ENCODE data around the gene ATG10. TPM values are rescaled to one million over a fixed set of nuclear protein-coding genes. Genes with fewer than 3 reads are reported as not detected.

ATG10 gene
- total RNA-seq, 1 donor from 2014 or later = 14.8 TPM

GRCh38 chr5:81961651-81962440, 10.0 kb upstream of the ATG10 start:
- no peaks in the 10 kb centered on the region for H3K36me3 Mint-ChIP-seq
- H3K4me1 Mint-ChIP-seq = peaks cover 1% of the 10 kb centered on the region
- TF ChIP-seq CTCF (IDR thresholded peaks at IDR 0.05; ENCODE audit: unreplicated experiment) = no peak
- H3K9me3 Mint-ChIP-seq = no peaks in the 10 kb centered on the region
- no peak for DNase-seq (ENCODE audit: low spot score in 2 of 2, unreplicated experiment in 2 of 2)
- H3K4me3 Mint-ChIP-seq = no peak overlapping the region
- no peaks in the 10 kb centered on the region for H3K27me3 Mint-ChIP-seq (ENCODE audit: low read depth)
- H3K27ac Mint-ChIP-seq = no peak overlapping the region

- no peaks in the 10 kb centered on the region for H3K36me3 Mint-ChIP-seq
- no peak overlapping the region for H3K27ac Mint-ChIP-seq
- H3K9me3 Mint-ChIP-seq = no peaks in the 10 kb centered on the region
- no peak overlapping the region for H3K4me3 Mint-ChIP-seq
- H3K4me1 Mint-ChIP-seq = peaks cover 1% of the 10 kb centered on the region
- no peak for DNase-seq (ENCODE audit: low spot score in 2 of 2, unreplicated experiment in 2 of 2)
- no peaks in the 10 kb centered on the region for H3K27me3 Mint-ChIP-seq (ENCODE audit: low read depth)
- TF ChIP-seq CTCF (IDR thresholded peaks at IDR 0.05; ENCODE audit: unreplicated experiment) = no peak
Observed at GRCh38 chr5:81963544-81963943, 8.3 kb upstream of the ATG10 start.

DNA sequence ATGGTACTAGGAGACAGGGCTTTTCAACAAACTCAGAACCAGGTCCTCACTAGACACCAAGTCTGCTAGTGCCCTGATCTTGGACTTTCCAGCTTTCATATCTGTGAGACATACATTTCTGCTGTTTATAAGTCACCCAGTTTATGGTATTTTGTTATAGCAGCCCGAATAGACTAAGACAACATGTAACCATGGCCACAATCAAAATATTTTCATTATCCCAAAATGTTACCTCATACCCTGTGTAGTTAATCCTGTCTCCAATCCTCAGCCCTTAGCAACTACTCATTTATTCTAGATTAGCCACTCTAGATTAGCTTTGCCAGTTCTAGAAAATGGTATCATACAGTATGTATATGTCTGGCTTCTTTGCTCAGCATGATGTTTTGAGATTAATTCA, 6.3 kb upstream of the ATG10 start:
- DNase-seq (ENCODE audit: low spot score in 2 of 2, unreplicated experiment in 2 of 2) = no peak
- Mint-ChIP-seq H3K9me3 (no peaks in the 10 kb centered on the region), H3K36me3 (no peaks in the 10 kb centered on the region), H3K4me1 (peaks cover 9% of the 10 kb centered on the region), H3K27me3 (ENCODE audit: low read depth) (no peaks in the 10 kb centered on the region), H3K4me3 (no peak overlapping the region), H3K27ac (no peak overlapping the region)
- TF ChIP-seq CTCF (IDR thresholded peaks at IDR 0.05; ENCODE audit: unreplicated experiment) = no peak

DNA sequence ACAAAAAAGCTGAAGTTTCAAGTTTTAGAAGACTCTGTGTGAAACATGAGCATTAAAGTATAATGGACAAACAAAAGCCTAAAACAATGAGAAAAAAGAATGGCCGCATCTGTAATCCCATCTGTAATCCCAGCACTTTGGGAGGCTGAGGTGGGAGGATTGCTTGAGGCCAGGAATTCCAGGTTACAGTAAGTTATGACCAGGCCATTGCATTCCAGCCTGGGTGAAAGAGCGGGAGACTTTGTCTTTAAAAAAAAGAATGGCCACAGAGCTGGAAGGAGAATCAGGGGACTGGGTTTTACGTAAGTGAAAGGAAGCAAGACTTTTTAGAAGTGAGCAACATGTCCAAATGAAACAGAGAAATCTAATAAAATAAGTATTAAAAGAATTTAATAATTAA, 2.6 kb upstream of the ATG10 start:
- no peaks in the 10 kb centered on the region for H3K9me3 Mint-ChIP-seq
- no peak for DNase-seq (ENCODE audit: low spot score in 2 of 2, unreplicated experiment in 2 of 2)
- no peak overlapping the region for H3K27ac Mint-ChIP-seq
- TF ChIP-seq CTCF (IDR thresholded peaks at IDR 0.05; ENCODE audit: unreplicated experiment) = no peak
- no peaks in the 10 kb centered on the region for H3K36me3 Mint-ChIP-seq
- no peaks in the 10 kb centered on the region for H3K27me3 Mint-ChIP-seq (ENCODE audit: low read depth)
- H3K4me1 Mint-ChIP-seq = peaks cover 30% of the 10 kb centered on the region
- no peak overlapping the region for H3K4me3 Mint-ChIP-seq

DNA sequence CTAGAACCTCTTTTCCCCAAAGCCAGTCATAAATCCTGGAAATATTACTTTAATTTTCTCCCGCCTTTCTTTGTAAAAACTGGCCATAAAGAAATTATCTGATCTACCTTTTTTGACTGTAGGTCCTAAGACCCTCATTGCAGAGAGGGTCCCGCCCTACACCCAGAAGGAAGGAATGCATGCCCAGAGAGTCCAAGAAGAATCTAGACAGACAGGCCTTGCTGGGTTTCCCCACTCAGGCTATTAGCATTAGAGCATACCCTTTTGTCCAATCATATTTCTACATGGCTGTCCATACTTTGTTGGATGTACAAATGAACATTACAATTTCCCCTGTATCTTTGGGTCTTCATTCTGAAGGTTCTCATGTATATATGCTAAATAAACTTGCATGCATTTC, 1.9 kb upstream of the ATG10 start:
- Mint-ChIP-seq H3K27ac (peak overlapping the region; percentile 83), H3K36me3 (no peaks in the 10 kb centered on the region), H3K9me3 (no peaks in the 10 kb centered on the region), H3K27me3 (ENCODE audit: low read depth) (no peaks in the 10 kb centered on the region), H3K4me1 (peaks cover 34% of the 10 kb centered on the region), H3K4me3 (no peak overlapping the region)
- no peak for DNase-seq (ENCODE audit: low spot score in 2 of 2, unreplicated experiment in 2 of 2)
- no peak for TF ChIP-seq CTCF (IDR thresholded peaks at IDR 0.05; ENCODE audit: unreplicated experiment)

Data from mesothelial cell of epicardium (in vitro differentiated cells).